Neural cell (in vitro differentiated cells): ENCODE results near the gene ERN2. TPM values are rescaled to one million over a fixed set of nuclear protein-coding genes. Genes with fewer than 3 reads are reported as not detected.

Source experiments
- H2AFZ ChIP-seq: fragments of 200-600, 300-800 bp; sonication (generic), shearing (Covaris generic); 2 replicates; pipeline ENCODE4 v1.6.0; 2014; ENCODE audit warnings: low read depth, mild to moderate bottlenecking, antibody characterized with exemption, low read length, moderate library complexity
- H3F3A ChIP-seq: fragments of 200-600 bp; shearing (Covaris generic); 2 replicates; pipeline ENCODE4 v1.6.1; 2016; ENCODE audit warnings: mild to moderate bottlenecking, moderate library complexity, mixed read lengths, antibody characterized with exemption, low read length; ENCODE audit not compliant: insufficient read depth, poor library complexity, severe bottlenecking
- H3K27ac ChIP-seq: fragments of 200-600, 300-800 bp; sonication (generic), shearing (Covaris generic); 2 replicates; pipeline ENCODE4 v1.5.1; 2014; ENCODE audit warnings: mild to moderate bottlenecking, low read length, moderate library complexity
- H3K27me3 ChIP-seq: fragments of 300-800, 200-600 bp; sonication (generic), shearing (Covaris generic); 2 replicates; pipeline ENCODE4 v1.6.0; 2014; ENCODE audit warnings: mild to moderate bottlenecking, low read depth, low read length, moderate library complexity; ENCODE audit not compliant: insufficient read depth
- H3K36me3 ChIP-seq: fragments of 300-800, 200-600 bp; sonication (generic), shearing (Covaris generic); 2 replicates; pipeline ENCODE4 v1.5.1; 2014; ENCODE audit warnings: mild to moderate bottlenecking, antibody characterized with exemption, low read length, moderate library complexity; ENCODE audit not compliant: insufficient read depth
- H3K4me2 ChIP-seq: fragments of 300-800, 200-600 bp; sonication (generic), shearing (Covaris generic); 2 replicates; pipeline ENCODE4 v1.6.0; 2014; ENCODE audit warnings: mild to moderate bottlenecking, low read length
- H3K4me3 ChIP-seq: fragments of 300-800, 200-600 bp; sonication (generic), shearing (Covaris generic); 2 replicates; pipeline ENCODE4 v1.5.1; 2014; ENCODE audit warnings: mild to moderate bottlenecking, low read length, moderate library complexity
- H3K79me2 ChIP-seq: fragments of 200-600 bp; shearing (Covaris generic); replicated peaks from 2 replicates; pipeline ENCODE4 v1.6.0; 2014; ENCODE audit warnings: mild to moderate bottlenecking, low read length, moderate library complexity; ENCODE audit not compliant: insufficient read depth
- H3K9ac ChIP-seq: fragments of 300-800, 200-600 bp; sonication (generic), shearing (Covaris generic); 2 replicates; pipeline ENCODE4 v1.6.1; 2016; ENCODE audit warnings: mild to moderate bottlenecking, low read length, mixed read lengths
- H3K9me2 ChIP-seq: fragments of 200-600 bp; shearing (Covaris generic); 2 replicates; pipeline ENCODE4 v1.6.1; 2016; ENCODE audit warnings: mild to moderate bottlenecking, low read length, mixed read lengths; ENCODE audit not compliant: insufficient read depth
- H3K9me3 ChIP-seq: fragments of 200-600, 300-800 bp; sonication (generic), shearing (Covaris generic); 2 replicates; pipeline ENCODE4 v1.6.1; 2016; ENCODE audit warnings: mild to moderate bottlenecking, mixed run types, low read length, moderate library complexity, mixed read lengths
- H4K20me1 ChIP-seq: fragments of 200-600 bp; shearing (Covaris generic); 2 replicates; pipeline ENCODE4 v1.6.1; 2016; ENCODE audit warnings: mild to moderate bottlenecking, mixed run types; ENCODE audit not compliant: insufficient read depth
- EP300 ChIP-seq: fragments of 450-650 bp; conservative IDR thresholded peaks from 2 replicates; pipeline ENCODE4 v1.6.1; 2014; ENCODE audit warnings: antibody characterized with exemption, mild to moderate bottlenecking, moderate library complexity; ENCODE audit not compliant: poor library complexity, severe bottlenecking
- EZH2 ChIP-seq: fragments of 200-600, 300-800 bp; shearing (Covaris generic), sonication (generic); IDR thresholded peaks from 2 replicates; pipeline ENCODE4 v1.6.1; 2014; ENCODE audit warnings: antibody characterized with exemption, low read length, borderline replicate concordance, mild to moderate bottlenecking; ENCODE audit not compliant: insufficient read depth, poor library complexity, severe bottlenecking
- MXI1 ChIP-seq: fragments of 450-650 bp; conservative IDR thresholded peaks from 2 replicates; pipeline ENCODE4 v1.6.1; 2014; ENCODE audit warnings: antibody characterized with exemption, mild to moderate bottlenecking; ENCODE audit not compliant: poor library complexity, severe bottlenecking
- POLR2AphosphoS5 ChIP-seq: IDR thresholded peaks from 2 replicates; pipeline ENCODE4 v1.6.1; 2012
- RAD21 ChIP-seq: fragments of 450-650 bp; conservative IDR thresholded peaks from 2 replicates; pipeline ENCODE4 v1.6.1; 2014; ENCODE audit warnings: antibody characterized with exemption, mild to moderate bottlenecking, moderate library complexity
- REST ChIP-seq: IDR thresholded peaks from 2 replicates; pipeline ENCODE4 v1.6.1; 2012; ENCODE audit warnings: borderline replicate concordance
- SMC3 ChIP-seq: fragments of 450-650 bp; conservative IDR thresholded peaks from 2 replicates; pipeline ENCODE4 v1.6.1; 2014; ENCODE audit warnings: antibody characterized with exemption, mild to moderate bottlenecking, moderate library complexity; ENCODE audit not compliant: poor library complexity
- TAF1 ChIP-seq: IDR thresholded peaks from 2 replicates; pipeline ENCODE4 v1.6.1; 2012; ENCODE audit warnings: low read depth
- polyA plus RNA-seq: library from polyadenylated mRNA; depleted of rRNA; stranded (reverse); fragments of >200 nt; gene quantifications from 2 replicates; pipeline ENCODE4 v1.2.3, GENCODE V29; 2014
- TF ChIP-seq, protein P1 (sequence below): fragments of 450-650 bp; IDR thresholded peaks from 2 replicates; pipeline ENCODE4 v1.5.1; 2014; ENCODE audit warnings: antibody characterized with exemption, mild to moderate bottlenecking, moderate library complexity; ENCODE audit not compliant: poor library complexity, severe bottlenecking

Gene ERN2
- polyA plus RNA-seq, 1 donor from 2014 or later = not detected

DNA sequence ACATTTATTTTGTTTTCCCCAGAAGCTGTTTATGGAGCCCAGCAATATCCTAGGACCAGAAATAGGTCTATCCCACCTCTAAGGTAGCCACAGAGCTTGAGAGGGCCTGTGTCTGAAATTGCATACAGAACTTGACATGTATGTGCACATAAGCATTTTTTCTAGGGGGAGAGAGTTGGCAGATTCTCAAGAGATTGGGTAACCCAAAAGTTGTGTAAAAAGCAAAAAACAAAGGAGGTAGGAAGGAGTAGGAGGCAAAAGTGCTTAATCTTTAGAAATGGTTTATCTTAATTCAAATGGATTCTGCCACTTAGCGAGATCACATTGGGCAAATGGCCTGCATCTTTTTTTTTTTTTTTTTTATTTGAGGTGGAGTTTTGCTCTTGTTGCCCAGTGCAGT lies 30.8 kb downstream of the ERN2 start:
- Histone ChIP-seq H3K27ac (no peak overlapping the region), H3K9me2 (no peaks in the 10 kb centered on the region), H3K4me2 (no peak overlapping the region), H3K9ac (no peak overlapping the region), H3K36me3 (peaks cover 5% of the 10 kb centered on the region), H4K20me1 (peaks cover 8% of the 10 kb centered on the region), H3K79me2 (peaks cover 24% of the 10 kb centered on the region), H2AFZ (no peak overlapping the region), H3K4me3 (no peak overlapping the region), H3K9me3 (no peaks in the 10 kb centered on the region), H3K27me3 (no peaks in the 10 kb centered on the region), H3F3A (no peaks in the 10 kb centered on the region)
- TF ChIP-seq EP300 = no peak
- no peak for TF ChIP-seq RAD21
- TF ChIP-seq TAF1 = no peak
- TF ChIP-seq SMC3 = no peak
- TF ChIP-seq POLR2AphosphoS5 = no peak
- no peak for TF ChIP-seq MXI1
- no peak for TF ChIP-seq EZH2
- TF ChIP-seq, protein P1, sequence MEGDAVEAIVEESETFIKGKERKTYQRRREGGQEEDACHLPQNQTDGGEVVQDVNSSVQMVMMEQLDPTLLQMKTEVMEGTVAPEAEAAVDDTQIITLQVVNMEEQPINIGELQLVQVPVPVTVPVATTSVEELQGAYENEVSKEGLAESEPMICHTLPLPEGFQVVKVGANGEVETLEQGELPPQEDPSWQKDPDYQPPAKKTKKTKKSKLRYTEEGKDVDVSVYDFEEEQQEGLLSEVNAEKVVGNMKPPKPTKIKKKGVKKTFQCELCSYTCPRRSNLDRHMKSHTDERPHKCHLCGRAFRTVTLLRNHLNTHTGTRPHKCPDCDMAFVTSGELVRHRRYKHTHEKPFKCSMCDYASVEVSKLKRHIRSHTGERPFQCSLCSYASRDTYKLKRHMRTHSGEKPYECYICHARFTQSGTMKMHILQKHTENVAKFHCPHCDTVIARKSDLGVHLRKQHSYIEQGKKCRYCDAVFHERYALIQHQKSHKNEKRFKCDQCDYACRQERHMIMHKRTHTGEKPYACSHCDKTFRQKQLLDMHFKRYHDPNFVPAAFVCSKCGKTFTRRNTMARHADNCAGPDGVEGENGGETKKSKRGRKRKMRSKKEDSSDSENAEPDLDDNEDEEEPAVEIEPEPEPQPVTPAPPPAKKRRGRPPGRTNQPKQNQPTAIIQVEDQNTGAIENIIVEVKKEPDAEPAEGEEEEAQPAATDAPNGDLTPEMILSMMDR = no peak
- TF ChIP-seq REST = no peak

- Histone ChIP-seq H3K79me2 (peaks cover 24% of the 10 kb centered on the region), H3K4me2 (no peak overlapping the region), H3F3A (no peaks in the 10 kb centered on the region), H3K27ac (no peak overlapping the region), H3K4me3 (no peak overlapping the region), H3K9me3 (no peaks in the 10 kb centered on the region), H3K36me3 (peaks cover 5% of the 10 kb centered on the region), H3K27me3 (no peaks in the 10 kb centered on the region), H3K9ac (no peak overlapping the region), H3K9me2 (no peaks in the 10 kb centered on the region), H2AFZ (no peak overlapping the region), H4K20me1 (peaks cover 8% of the 10 kb centered on the region)
- no peak for TF ChIP-seq POLR2AphosphoS5
- no peak for TF ChIP-seq TAF1
- no peak for TF ChIP-seq MXI1
- TF ChIP-seq, protein P1 = no peak
- no peak for TF ChIP-seq EP300
- no peak for TF ChIP-seq EZH2
- TF ChIP-seq RAD21 = no peak
- no peak for TF ChIP-seq SMC3
Measured at GRCh38 chr16:23679986-23680336, 33.1 kb downstream of the ERN2 start.
